ENCODE measurements around the gene ATP13A2.

Gene ATP13A2

GRCh38 chr1:17033481-17033880 lies 21.8 kb upstream of the ATP13A2 start:
- in situ Hi-C loops (cut with HindIII; ENCODE audit: low sequenced_read_pairs) = no loop called here

- in situ Hi-C loops (cut with HindIII; ENCODE audit: low sequenced_read_pairs) = no loop called here
Measured at GRCh38 chr1:17032741-17033140, 21.0 kb upstream of the ATP13A2 start.

- in situ Hi-C loops (cut with HindIII; ENCODE audit: low sequenced_read_pairs) = no loop called here
Measured at GRCh38 chr1:17031436-17031835, 19.7 kb upstream of the ATP13A2 start.

- in situ Hi-C loops (cut with HindIII; ENCODE audit: low sequenced_read_pairs) = no loop called here
Measured at GRCh38 chr1:17030206-17030605, 18.5 kb upstream of the ATP13A2 start.

- in situ Hi-C loops (cut with HindIII; ENCODE audit: low sequenced_read_pairs) = no loop called here
Measured at GRCh38 chr1:17028662-17029188, 17.0 kb upstream of the ATP13A2 start.

- in situ Hi-C loops (cut with HindIII; ENCODE audit: low sequenced_read_pairs) = no loop called here
Measured at GRCh38 chr1:17027900-17028299, 16.2 kb upstream of the ATP13A2 start.

- in situ Hi-C loops (cut with HindIII; ENCODE audit: low sequenced_read_pairs) = no loop called here
Measured at GRCh38 chr1:17027403-17027802, 15.7 kb upstream of the ATP13A2 start.

GRCh38 chr1:17024721-17025120 lies 13.0 kb upstream of the ATP13A2 start:
- in situ Hi-C loops (cut with HindIII; ENCODE audit: low sequenced_read_pairs) = no loop called here

- in situ Hi-C loops (cut with HindIII; ENCODE audit: low sequenced_read_pairs) = no loop called here
Measured at GRCh38 chr1:17023573-17023972, 11.8 kb upstream of the ATP13A2 start.

- in situ Hi-C loops (cut with HindIII; ENCODE audit: low sequenced_read_pairs) = no loop called here
Measured at GRCh38 chr1:17023102-17023501, 11.4 kb upstream of the ATP13A2 start.

- in situ Hi-C loops (cut with HindIII; ENCODE audit: low sequenced_read_pairs) = no loop called here
Measured at GRCh38 chr1:17021896-17022295, 10.2 kb upstream of the ATP13A2 start.

- in situ Hi-C loops (cut with HindIII; ENCODE audit: low sequenced_read_pairs) = no loop called here
Measured at GRCh38 chr1:17020502-17020901, 8.8 kb upstream of the ATP13A2 start.

- in situ Hi-C loops (cut with HindIII; ENCODE audit: low sequenced_read_pairs) = no loop called here
Measured at GRCh38 chr1:17018849-17019248, 7.1 kb upstream of the ATP13A2 start.

- in situ Hi-C loops (cut with HindIII; ENCODE audit: low sequenced_read_pairs) = no loop called here
Measured at GRCh38 chr1:17017435-17017834, 5.7 kb upstream of the ATP13A2 start.

- in situ Hi-C loops (cut with HindIII; ENCODE audit: low sequenced_read_pairs) = no loop called here
Measured at GRCh38 chr1:17016317-17016661, 4.6 kb upstream of the ATP13A2 start.

GRCh38 chr1:17014671-17015567 lies 3.2 kb upstream of the ATP13A2 start:
- in situ Hi-C loops (cut with HindIII; ENCODE audit: low sequenced_read_pairs) = loop anchor here (5.0 kb wide), 1 partner anchor 43 kb away; no protein-coding TSS in a partner anchor

GRCh38 chr1:17013491-17014320 lies 2.0 kb upstream of the ATP13A2 start:
- in situ Hi-C loops (cut with HindIII; ENCODE audit: low sequenced_read_pairs) = loop anchor here (5.0 kb wide), 1 partner anchor 41 kb away; no protein-coding TSS in a partner anchor

- in situ Hi-C loops (cut with HindIII; ENCODE audit: low sequenced_read_pairs) = loop anchor here (5.0 kb wide), 1 partner anchor 41 kb away; no protein-coding TSS in a partner anchor
Measured at GRCh38 chr1:17012775-17013490, 1.2 kb upstream of the ATP13A2 start.

GRCh38 chr1:17011092-17011438 lies 663 bp downstream of the ATP13A2 start:
- in situ Hi-C loops (cut with HindIII; ENCODE audit: low sequenced_read_pairs) = loop anchor here (5.0 kb wide), 1 partner anchor 39 kb away; no protein-coding TSS in a partner anchor

- in situ Hi-C loops (cut with HindIII; ENCODE audit: low sequenced_read_pairs) = loop anchor here (5.0 kb wide), 1 partner anchor 37 kb away; no protein-coding TSS in a partner anchor
Measured at GRCh38 chr1:17009706-17010105, 2.0 kb downstream of the ATP13A2 start.

All from DLD1 (cell line).